ENCODE data around the gene PLD5. TPM values are rescaled to one million over a fixed set of nuclear protein-coding genes. Genes with fewer than 3 reads are reported as not detected.
"Not testable (repeated sequence)": the region's sequence is repeated elsewhere in the genome, so short reads cannot be mapped to it uniquely, and the experiment has no call there.

PLD5 gene
- total RNA-seq, 2 donors from 2014 or later, result 0.05 to 1.0 TPM

DNA sequence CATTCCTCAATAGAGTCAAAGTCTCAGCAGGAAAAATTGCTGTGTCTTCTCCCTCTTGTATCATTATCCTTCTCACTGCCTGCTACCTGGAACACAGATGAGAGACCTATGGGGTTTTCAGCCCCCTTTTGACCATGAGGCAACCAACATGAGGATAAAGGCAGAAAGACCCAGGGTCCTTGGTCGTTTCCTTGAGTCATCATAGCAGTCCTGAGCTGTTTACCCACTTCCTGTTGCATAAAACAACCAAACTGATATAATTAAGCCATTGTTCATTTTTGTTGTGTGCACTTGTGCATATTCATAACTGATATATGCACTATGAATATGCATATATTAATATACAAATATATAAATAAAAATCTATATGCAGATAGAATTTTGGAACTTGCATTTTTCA, 337.3 kb downstream of the PLD5 start:
- Histone ChIP-seq H3K4me1 (replicated peaks) (no peaks in the 10 kb centered on the region), H3K9me3 (no peaks in the 10 kb centered on the region), H3K27me3 (replicated peaks; ENCODE audit: insufficient read depth) (no peaks in the 10 kb centered on the region), H3K36me3 (no peaks in the 10 kb centered on the region), H3K4me3 (no peak overlapping the region), H3K27ac (no peak overlapping the region)
- intact Hi-C loops (cut with DNase I), result no loop called here
- DNase-seq (ENCODE audit: low spot score), result no peak
- TF ChIP-seq, protein P1, sequence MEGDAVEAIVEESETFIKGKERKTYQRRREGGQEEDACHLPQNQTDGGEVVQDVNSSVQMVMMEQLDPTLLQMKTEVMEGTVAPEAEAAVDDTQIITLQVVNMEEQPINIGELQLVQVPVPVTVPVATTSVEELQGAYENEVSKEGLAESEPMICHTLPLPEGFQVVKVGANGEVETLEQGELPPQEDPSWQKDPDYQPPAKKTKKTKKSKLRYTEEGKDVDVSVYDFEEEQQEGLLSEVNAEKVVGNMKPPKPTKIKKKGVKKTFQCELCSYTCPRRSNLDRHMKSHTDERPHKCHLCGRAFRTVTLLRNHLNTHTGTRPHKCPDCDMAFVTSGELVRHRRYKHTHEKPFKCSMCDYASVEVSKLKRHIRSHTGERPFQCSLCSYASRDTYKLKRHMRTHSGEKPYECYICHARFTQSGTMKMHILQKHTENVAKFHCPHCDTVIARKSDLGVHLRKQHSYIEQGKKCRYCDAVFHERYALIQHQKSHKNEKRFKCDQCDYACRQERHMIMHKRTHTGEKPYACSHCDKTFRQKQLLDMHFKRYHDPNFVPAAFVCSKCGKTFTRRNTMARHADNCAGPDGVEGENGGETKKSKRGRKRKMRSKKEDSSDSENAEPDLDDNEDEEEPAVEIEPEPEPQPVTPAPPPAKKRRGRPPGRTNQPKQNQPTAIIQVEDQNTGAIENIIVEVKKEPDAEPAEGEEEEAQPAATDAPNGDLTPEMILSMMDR (IDR thresholded peaks at IDR 0.05), result no peak
- no peak for TF ChIP-seq POLR2A (IDR thresholded peaks at IDR 0.05)
- TF ChIP-seq POLR2AphosphoS5 (IDR thresholded peaks at IDR 0.05), result no peak
- 71% methylated on average over 1 of the region's 1 CpG for WGBS

GRCh38 chr1:242185731-242186130, 338.8 kb downstream of the PLD5 start:
- Histone ChIP-seq H3K36me3 (no peaks in the 10 kb centered on the region), H3K4me1 (replicated peaks) (no peaks in the 10 kb centered on the region), H3K4me3 (no peak overlapping the region), H3K9me3 (no peaks in the 10 kb centered on the region), H3K27ac (no peak overlapping the region), H3K27me3 (replicated peaks; ENCODE audit: insufficient read depth) (no peaks in the 10 kb centered on the region)
- DNase-seq (ENCODE audit: low spot score), result no peak
- TF ChIP-seq, protein P1 (IDR thresholded peaks at IDR 0.05), result no peak
- no peak for TF ChIP-seq POLR2AphosphoS5 (IDR thresholded peaks at IDR 0.05)
- TF ChIP-seq POLR2A (IDR thresholded peaks at IDR 0.05), result no peak
- intact Hi-C loops (cut with DNase I), result no loop called here
- 83% methylated on average over 3 of the region's 3 CpGs for WGBS

- H3K36me3 ChIP-seq, result no peaks in the 10 kb centered on the region
- no peaks in the 10 kb centered on the region for H3K27me3 ChIP-seq (replicated peaks; ENCODE audit: insufficient read depth)
- intact Hi-C loops (cut with DNase I), result no loop called here
- no peak for DNase-seq (ENCODE audit: low spot score)
- no peaks in the 10 kb centered on the region for H3K4me1 ChIP-seq (replicated peaks)
- no peak overlapping the region for H3K4me3 ChIP-seq
- 58% methylated on average over 4 of the region's 4 CpGs for WGBS
- no peaks in the 10 kb centered on the region for H3K9me3 ChIP-seq
- TF ChIP-seq POLR2A (IDR thresholded peaks at IDR 0.05) (no peak), POLR2AphosphoS5 (IDR thresholded peaks at IDR 0.05) (no peak)
- TF ChIP-seq, protein P1 (IDR thresholded peaks at IDR 0.05), result no peak
- no peak overlapping the region for H3K27ac ChIP-seq
These were observed 339.5 kb downstream of the PLD5 start for GRCh38 chr1:242184955-242185354.

- 72% methylated on average over 5 of the region's 5 CpGs for WGBS
- H3K27me3 ChIP-seq (replicated peaks; ENCODE audit: insufficient read depth); intact Hi-C loops (cut with DNase I); H3K9me3 ChIP-seq; H3K4me1 ChIP-seq (replicated peaks); H3K27ac ChIP-seq; H3K4me3 ChIP-seq; DNase-seq (ENCODE audit: low spot score); H3K36me3 ChIP-seq: not testable (repeated sequence)
These were observed 344.7 kb downstream of the PLD5 start for GRCh38 chr1:242179767-242180166.

- H3K36me3 ChIP-seq, result no peaks in the 10 kb centered on the region
- no peaks in the 10 kb centered on the region for H3K4me1 ChIP-seq (replicated peaks)
- H3K27me3 ChIP-seq (replicated peaks; ENCODE audit: insufficient read depth), result no peaks in the 10 kb centered on the region
- H3K9me3 ChIP-seq, result no peaks in the 10 kb centered on the region
- no peak for DNase-seq (ENCODE audit: low spot score)
- no peak overlapping the region for H3K4me3 ChIP-seq
- WGBS, result 56% methylated on average over 8 of the region's 8 CpGs
- no peak overlapping the region for H3K27ac ChIP-seq
- intact Hi-C loops (cut with DNase I), result no loop called here
- TF ChIP-seq, protein P1 (IDR thresholded peaks at IDR 0.05), result no peak
- TF ChIP-seq POLR2A (IDR thresholded peaks at IDR 0.05), result no peak
- TF ChIP-seq POLR2AphosphoS5 (IDR thresholded peaks at IDR 0.05), result no peak
These were observed 345.4 kb downstream of the PLD5 start for GRCh38 chr1:242178924-242179708.
